Measurements from ENCODE around the gene CCDC170.

Gene CCDC170

GRCh38 chr6:151618717-151619116 lies 124.9 kb downstream of the CCDC170 start:
- DNase-seq, result no peak

GRCh38 chr6:151620179-151620578 lies 126.4 kb downstream of the CCDC170 start:
- DNase-seq, result no peak

- no peak for DNase-seq
Observed at GRCh38 chr6:151624071-151624470, 130.3 kb downstream of the CCDC170 start.

GRCh38 chr6:151624481-151624880 lies 130.7 kb downstream of the CCDC170 start:
- DNase-seq, result no peak

- DNase-seq, result no peak
Observed at GRCh38 chr6:151624900-151625536, 131.2 kb downstream of the CCDC170 start.

GRCh38 chr6:151627689-151628444 lies 134.1 kb downstream of the CCDC170 start:
- no peak for DNase-seq

- DNase-seq, result no peak
Observed at GRCh38 chr6:151629791-151630190, 136.0 kb downstream of the CCDC170 start.

- DNase-seq, result no peak
Observed at GRCh38 chr6:151630387-151630786, 136.6 kb downstream of the CCDC170 start.

GRCh38 chr6:151630991-151631655 lies 137.3 kb downstream of the CCDC170 start:
- no peak for DNase-seq

GRCh38 chr6:151632415-151632987 lies 138.7 kb downstream of the CCDC170 start:
- no peak for DNase-seq

- no peak for DNase-seq
Observed at GRCh38 chr6:151633526-151634335, 139.9 kb downstream of the CCDC170 start.

- DNase-seq, result no peak
Observed at GRCh38 chr6:151634336-151634720, 140.5 kb downstream of the CCDC170 start.

- DNase-seq, result no peak
Observed at GRCh38 chr6:151635741-151636140, 141.9 kb downstream of the CCDC170 start.

- DNase-seq, result no peak
Observed at GRCh38 chr6:151637814-151638213, 144.0 kb downstream of the CCDC170 start.

GRCh38 chr6:151639750-151640149 lies 145.9 kb downstream of the CCDC170 start:
- no peak for DNase-seq

GRCh38 chr6:151641028-151641427 lies 147.2 kb downstream of the CCDC170 start:
- no peak for DNase-seq

- DNase-seq, result no peak
Observed at GRCh38 chr6:151647976-151648639, 154.3 kb downstream of the CCDC170 start.

GRCh38 chr6:151649835-151650234 lies 156.0 kb downstream of the CCDC170 start:
- no peak for DNase-seq

GRCh38 chr6:151651639-151652038 lies 157.8 kb downstream of the CCDC170 start:
- no peak for DNase-seq

GRCh38 chr6:151652325-151652724 lies 158.5 kb downstream of the CCDC170 start:
- DNase-seq, result no peak

- no peak for DNase-seq
Observed at GRCh38 chr6:151655099-151655498, 161.3 kb downstream of the CCDC170 start.

GRCh38 chr6:151656392-151656791 lies 162.6 kb downstream of the CCDC170 start:
- no peak for DNase-seq

All from NCI-H1417 treated with DMSO at 0.1 percent for 48 hours (cell line).